Fibroblast of peridontal ligament (primary cell): Measurements from ENCODE around the gene AGXT.

Experiments used
- DNase-seq: peaks from one replicate; pipeline ENCODE4 v3.0.0-alpha.2; 2010; ENCODE audit errors: extremely low read depth

Gene AGXT

GRCh38 chr2:240886678-240887609 lies 18.3 kb downstream of the AGXT start:
- no peak for DNase-seq

GRCh38 chr2:240887631-240888030 lies 19.0 kb downstream of the AGXT start:
- no peak for DNase-seq

GRCh38 chr2:240888130-240888889 lies 19.7 kb downstream of the AGXT start:
- no peak for DNase-seq

GRCh38 chr2:240888890-240889573 lies 20.4 kb downstream of the AGXT start:
- no peak for DNase-seq

GRCh38 chr2:240889601-240890560 lies 21.3 kb downstream of the AGXT start:
- DNase-seq: no peak

GRCh38 chr2:240890691-240891090 lies 22.1 kb downstream of the AGXT start:
- DNase-seq: no peak

GRCh38 chr2:240891492-240892340 lies 23.1 kb downstream of the AGXT start:
- no peak for DNase-seq

- DNase-seq: no peak
These were observed 23.7 kb downstream of the AGXT start for GRCh38 chr2:240892356-240892755.

GRCh38 chr2:240892925-240893324 lies 24.3 kb downstream of the AGXT start:
- no peak for DNase-seq

- no peak for DNase-seq
These were observed 24.8 kb downstream of the AGXT start for GRCh38 chr2:240893363-240893844.

- DNase-seq: no peak
These were observed 25.4 kb downstream of the AGXT start for GRCh38 chr2:240894006-240894405.

GRCh38 chr2:240894836-240895558 lies 26.4 kb downstream of the AGXT start:
- no peak for DNase-seq

- DNase-seq: no peak
These were observed 27.2 kb downstream of the AGXT start, which contains the start of gene MAB21L4 for GRCh38 chr2:240895656-240896388. Gene MAB21L4 (minus strand): TSS chr2:240896156. CDS start chr2:240895997, 159 bp downstream.

GRCh38 chr2:240896394-240896793 lies 27.8 kb downstream of the AGXT start:
- DNase-seq: no peak

- no peak for DNase-seq
These were observed 28.5 kb downstream of the AGXT start for GRCh38 chr2:240896871-240897692.

GRCh38 chr2:240898108-240898730 lies 29.6 kb downstream of the AGXT start:
- DNase-seq: no peak
